Activated CD4-positive, CD25-positive, alpha-beta regulatory T cell treated with anti-CD3 and anti-CD28 coated beads, Interleukin-2, amount 50 U/mL, for 24 hours (primary cell): Measurements from ENCODE around the gene CFTR.

ENCODE experiments used
- ATAC-seq, 2 donors: fragments of 150-1000 bp; cut with Tn5 transposase; one replicate each; pipeline ENCODE4 v1.10.0; 2021; ENCODE audit warnings: mild to moderate bottlenecking in 1 of 2, moderate library complexity in 1 of 2

CFTR gene

GRCh38 chr7:117656806-117657205, 177.0 kb downstream of the CFTR start:
- ATAC-seq, result no peak

DNA sequence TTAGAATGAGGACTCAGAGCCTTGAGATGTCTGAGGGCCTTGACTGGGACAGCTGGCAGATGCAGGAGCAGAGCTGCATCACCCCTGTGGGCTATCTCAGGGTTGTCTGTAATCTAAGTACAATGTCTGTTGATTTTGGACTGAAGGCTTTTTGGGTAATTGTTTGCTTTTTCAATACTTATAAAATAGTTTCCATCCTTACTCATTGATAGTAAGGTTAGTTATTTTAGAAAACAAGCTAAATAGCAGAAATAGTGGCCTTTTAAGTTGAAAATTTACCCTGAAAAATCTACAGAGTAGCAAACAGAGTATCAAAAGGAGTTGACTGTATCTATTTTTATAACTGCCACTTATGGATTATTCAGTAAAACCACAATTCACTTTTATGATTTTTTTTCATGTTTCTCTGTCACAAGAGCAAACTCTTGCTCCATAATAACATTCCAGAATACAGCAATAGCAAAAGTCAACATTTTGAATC, 179.7 kb downstream of the CFTR start:
- ATAC-seq, result no peak

GRCh38 chr7:117661328-117661727, 181.5 kb downstream of the CFTR start:
- no peak for ATAC-seq

DNA sequence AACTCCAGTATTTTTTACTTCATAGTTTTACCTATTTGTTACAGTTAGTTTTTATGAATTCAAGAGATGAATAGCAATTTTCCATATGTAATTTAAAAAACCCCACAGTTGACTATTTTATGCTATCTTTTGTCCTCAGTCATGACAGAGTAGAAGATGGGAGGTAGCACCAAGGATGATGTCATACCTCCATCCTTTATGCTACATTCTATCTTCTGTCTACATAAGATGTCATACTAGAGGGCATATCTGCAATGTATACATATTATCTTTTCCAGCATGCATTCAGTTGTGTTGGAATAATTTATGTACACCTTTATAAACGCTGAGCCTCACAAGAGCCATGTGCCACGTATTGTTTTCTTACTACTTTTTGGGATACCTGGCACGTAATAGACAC, 184.2 kb downstream of the CFTR start:
- no peak for ATAC-seq

- ATAC-seq, result no peak
Observed at GRCh38 chr7:117665368-117665767, 185.5 kb downstream of the CFTR start.

GRCh38 chr7:117666031-117666430, 186.2 kb downstream of the CFTR start:
- no peak for ATAC-seq

- no peak for ATAC-seq
Observed at GRCh38 chr7:117666689-117667088, 186.9 kb downstream of the CFTR start.

DNA sequence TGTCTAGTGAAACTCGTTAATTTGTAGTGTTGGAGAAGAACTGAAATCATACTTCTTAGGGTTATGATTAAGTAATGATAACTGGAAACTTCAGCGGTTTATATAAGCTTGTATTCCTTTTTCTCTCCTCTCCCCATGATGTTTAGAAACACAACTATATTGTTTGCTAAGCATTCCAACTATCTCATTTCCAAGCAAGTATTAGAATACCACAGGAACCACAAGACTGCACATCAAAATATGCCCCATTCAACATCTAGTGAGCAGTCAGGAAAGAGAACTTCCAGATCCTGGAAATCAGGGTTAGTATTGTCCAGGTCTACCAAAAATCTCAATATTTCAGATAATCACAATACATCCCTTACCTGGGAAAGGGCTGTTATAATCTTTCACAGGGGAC, 187.6 kb downstream of the CFTR start:
- no peak for ATAC-seq

- ATAC-seq, result no peak
Observed at GRCh38 chr7:117669818-117670217, 190.0 kb downstream of the CFTR start.

- no peak for ATAC-seq
Observed at GRCh38 chr7:117672453-117672852, 192.6 kb downstream of the CFTR start.

GRCh38 chr7:117673367-117673766, 193.5 kb downstream of the CFTR start:
- ATAC-seq, result no peak

GRCh38 chr7:117673839-117674238, 194.0 kb downstream of the CFTR start:
- no peak for ATAC-seq

GRCh38 chr7:117674617-117675016, 194.8 kb downstream of the CFTR start:
- no peak for ATAC-seq

DNA sequence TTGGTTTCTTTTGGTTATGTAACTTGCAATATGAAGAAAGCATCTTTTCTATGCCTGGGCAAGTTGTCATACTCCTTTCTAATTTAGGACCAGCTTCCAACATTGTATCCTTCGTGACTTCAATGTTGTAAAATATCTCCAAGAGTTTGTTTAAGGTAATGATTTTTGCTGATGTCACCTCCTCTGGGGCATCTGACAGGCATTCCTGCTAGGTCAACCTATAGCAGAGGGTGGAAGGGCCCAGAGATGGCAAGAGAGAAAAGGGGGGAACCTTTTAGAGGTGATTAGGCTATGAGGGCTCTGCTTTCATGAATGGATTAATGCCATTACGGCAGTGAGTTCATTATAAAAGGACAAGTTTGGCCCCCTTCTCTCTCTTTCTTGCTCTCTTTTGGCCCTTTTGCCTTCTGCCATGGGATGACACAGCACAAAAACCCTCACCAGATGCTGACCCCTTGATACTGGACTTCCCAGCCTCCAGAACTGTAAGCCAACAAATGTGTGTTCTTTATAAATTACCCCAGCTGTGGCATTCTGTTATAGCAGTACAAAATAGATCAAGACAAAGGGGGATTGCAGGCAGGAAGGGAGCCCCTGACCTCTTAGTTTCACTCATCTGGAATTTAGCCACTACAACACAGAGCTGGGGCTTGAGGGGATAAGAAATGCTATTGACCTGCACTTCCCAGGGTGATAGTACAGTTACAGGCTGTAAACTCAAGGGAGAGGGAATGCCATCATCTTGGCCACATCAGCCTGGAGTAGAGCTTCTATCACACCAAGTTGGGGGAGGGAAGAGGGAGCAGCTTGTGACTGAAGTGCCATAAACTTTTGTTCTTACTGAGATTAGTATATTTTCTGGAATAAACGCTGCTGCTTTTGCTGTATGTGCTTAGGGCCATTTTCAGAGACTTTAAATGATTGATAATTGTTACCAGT, 195.9 kb downstream of the CFTR start:
- ATAC-seq, result no peak

GRCh38 chr7:117679120-117679519, 199.3 kb downstream of the CFTR start:
- ATAC-seq, result no peak

- ATAC-seq, result no peak
Observed at GRCh38 chr7:117682681-117683385, 203.0 kb downstream of the CFTR start.

- ATAC-seq, result no peak
Observed at GRCh38 chr7:117683430-117684175, 203.8 kb downstream of the CFTR start.

- no peak for ATAC-seq
Observed at GRCh38 chr7:117685795-117686194, 206.0 kb downstream of the CFTR start.

DNA sequence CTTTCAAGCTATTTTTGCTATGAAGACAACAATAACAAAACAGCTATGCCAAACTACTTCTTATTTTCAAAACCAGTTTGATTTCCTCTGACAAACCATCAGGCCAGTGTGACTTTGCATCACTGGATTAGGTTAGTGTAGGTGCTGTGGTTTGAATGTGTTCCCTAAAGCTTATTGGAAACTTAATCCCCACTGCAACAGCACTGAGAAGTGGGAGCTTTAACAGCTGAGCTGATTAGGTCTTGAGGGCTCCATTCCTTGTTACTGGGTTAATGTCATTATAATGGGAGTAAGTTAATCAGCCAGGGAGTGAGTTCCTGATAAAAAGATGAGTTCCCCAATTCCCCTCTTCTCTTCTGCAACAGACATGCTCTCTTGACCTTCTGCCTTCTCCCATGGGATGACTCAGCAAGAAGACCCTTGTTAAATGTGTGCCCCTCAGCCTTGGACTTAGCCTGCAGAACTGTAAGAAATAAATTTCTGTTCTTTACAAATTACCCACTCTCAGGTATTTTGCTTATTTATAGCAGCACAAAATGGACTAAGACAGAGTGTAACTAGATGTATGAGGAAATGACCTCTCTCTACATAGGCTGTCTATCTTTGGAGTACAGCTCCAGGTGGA, 206.6 kb downstream of the CFTR start:
- no peak for ATAC-seq

GRCh38 chr7:117688126-117688525, 208.3 kb downstream of the CFTR start:
- ATAC-seq, result no peak

DNA sequence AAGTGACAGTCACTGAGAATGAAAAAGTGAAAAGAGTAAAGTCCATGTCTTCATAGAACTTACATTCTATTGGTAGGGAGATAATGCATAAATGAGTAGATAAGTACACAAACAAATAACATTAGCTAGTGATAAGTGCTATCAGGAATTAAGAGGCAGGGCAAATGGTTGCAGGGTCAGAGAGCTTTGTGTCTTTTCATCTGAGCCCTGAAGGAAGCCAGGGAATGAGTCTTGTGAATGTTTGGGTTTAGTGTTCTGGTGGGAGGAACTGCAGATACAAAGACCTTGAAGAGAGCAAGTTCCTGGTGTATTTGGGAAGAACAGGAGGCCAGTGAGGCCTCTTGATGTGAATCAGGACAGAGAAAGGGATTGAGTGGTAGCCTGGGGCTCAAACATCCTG, 209.6 kb downstream of the CFTR start:
- no peak for ATAC-seq

DNA sequence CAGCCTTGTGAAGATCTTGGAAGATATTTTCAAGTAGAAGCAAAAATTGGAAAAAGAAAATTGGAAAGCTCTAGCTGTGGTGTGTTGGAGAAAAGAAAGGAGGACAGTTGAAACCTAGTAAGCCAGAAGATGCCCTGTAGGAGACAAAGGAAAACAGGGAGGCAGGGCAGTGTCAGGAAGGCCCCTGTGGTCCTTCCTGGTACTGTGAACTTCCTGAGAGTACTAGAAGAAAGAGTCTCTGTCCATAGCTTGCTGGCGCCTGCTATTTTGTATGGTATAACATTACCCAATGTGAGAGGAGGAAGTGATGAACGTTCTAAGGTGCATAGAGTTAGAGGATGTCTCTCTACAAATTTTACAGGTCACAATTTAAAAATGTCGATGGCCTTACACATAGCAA, 210.3 kb downstream of the CFTR start:
- ATAC-seq, result no peak

GRCh38 chr7:117692338-117692737, 212.5 kb downstream of the CFTR start:
- no peak for ATAC-seq
